Muscle of leg (tissue), 11 donors: Measurements from ENCODE around the gene ANKRD60. TPM values are rescaled to one million over a fixed set of nuclear protein-coding genes. Genes with fewer than 3 reads are reported as not detected.

Source experiments
- DNase-seq: peaks from one replicate; pipeline ENCODE4 v3.0.0; 2013
- H3K27ac ChIP-seq: one replicate; pipeline ENCODE4 v1.5.1; 2013; ENCODE audit warnings: mild to moderate bottlenecking, low read length, control low read depth
- H3K27me3 ChIP-seq: one replicate; pipeline ENCODE4 v1.6.1; 2013; ENCODE audit warnings: low read length; ENCODE audit not compliant: control insufficient read depth, insufficient read depth
- H3K36me3 ChIP-seq: one replicate; pipeline ENCODE4 v1.6.1; 2013; ENCODE audit warnings: low read length; ENCODE audit not compliant: control insufficient read depth, insufficient read depth
- H3K4me1 ChIP-seq: one replicate; pipeline ENCODE4 v1.6.1; 2013; ENCODE audit warnings: low read length; ENCODE audit not compliant: control insufficient read depth, insufficient read depth
- H3K4me3 ChIP-seq: one replicate; pipeline ENCODE4 v1.5.1; 2013; ENCODE audit warnings: low read length, control low read depth
- H3K9me3 ChIP-seq: replicated peaks from 2 replicates; pipeline ENCODE4 v1.6.1; 2013; ENCODE audit warnings: low read depth, low read length; ENCODE audit not compliant: control insufficient read depth
- WGBS: methylation state at CpG from one replicate; pipeline ENCODE4 v1.1.5; 2013; ENCODE audit warnings: missing lambda C conversion rate; ENCODE audit not compliant: insufficient coverage; 5-methylcytosine and 5-hydroxymethylcytosine counted together
- polyA plus RNA-seq, 8 donors: library from polyadenylated mRNA; unstranded; fragments of 120-200 nt; gene quantifications; one replicate each; pipeline versions ENCODE4 v1.2.1 to v1.2.3, GENCODE V29; 2013; ENCODE audit warnings: inconsistent platforms in 1 of 8, low replicate concordance in 1 of 8; ENCODE audit not compliant: insufficient read length in 8 of 8, insufficient read depth in 1 of 8
- total RNA-seq: library from RNA; stranded (reverse); fragments of 120-200 nt; gene quantifications from one replicate; pipeline ENCODE4 v1.2.4, GENCODE V29; 2013

The ANKRD60 gene
- total and polyA plus RNA-seq, 9 donors, result not detected

- H3K4me1 ChIP-seq, result peaks cover 42% of the 10 kb centered on the region
- peak overlapping the region; percentile 11 for H3K4me3 ChIP-seq
- H3K27me3 ChIP-seq, result peaks cover 2% of the 10 kb centered on the region
- H3K27ac ChIP-seq, result no peak overlapping the region
- DNase-seq, result peak; percentile 65
- H3K9me3 ChIP-seq, result peaks cover 10% of the 10 kb centered on the region
- no peaks in the 10 kb centered on the region for H3K36me3 ChIP-seq
- under 1% methylated on average over 37 of the region's 46 CpGs for WGBS
Measured at GRCh38 chr20:58179432-58180099, 48.9 kb downstream of the ANKRD60 start.

GRCh38 chr20:58179083-58179431 lies 49.4 kb downstream of the ANKRD60 start:
- no peak for DNase-seq
- Histone ChIP-seq H3K36me3 (no peaks in the 10 kb centered on the region), H3K9me3 (peaks cover 5% of the 10 kb centered on the region), H3K4me1 (peaks cover 47% of the 10 kb centered on the region), H3K4me3 (no peak overlapping the region), H3K27ac (no peak overlapping the region), H3K27me3 (peaks cover 2% of the 10 kb centered on the region)
- WGBS, result 48% methylated on average over 9 of the region's 9 CpGs

GRCh38 chr20:58177799-58178198 lies 50.7 kb downstream of the ANKRD60 start:
- H3K4me1 ChIP-seq, result peaks cover 50% of the 10 kb centered on the region
- no peak overlapping the region for H3K4me3 ChIP-seq
- DNase-seq, result no peak
- H3K27me3 ChIP-seq, result peaks cover 2% of the 10 kb centered on the region
- no peaks in the 10 kb centered on the region for H3K36me3 ChIP-seq
- no peaks in the 10 kb centered on the region for H3K9me3 ChIP-seq
- WGBS, result 61% methylated on average over 8 of the region's 10 CpGs
- H3K27ac ChIP-seq, result no peak overlapping the region

GRCh38 chr20:58175836-58176235 lies 52.6 kb downstream of the ANKRD60 start:
- H3K4me3 ChIP-seq, result no peak overlapping the region
- H3K9me3 ChIP-seq, result no peaks in the 10 kb centered on the region
- H3K4me1 ChIP-seq, result peaks cover 53% of the 10 kb centered on the region
- 100% methylated on average over 1 of the region's 5 CpGs for WGBS
- H3K36me3 ChIP-seq, result no peaks in the 10 kb centered on the region
- no peak overlapping the region for H3K27ac ChIP-seq
- no peak for DNase-seq
- peaks cover 2% of the 10 kb centered on the region for H3K27me3 ChIP-seq

GRCh38 chr20:58175425-58175824 lies 53.0 kb downstream of the ANKRD60 start:
- H3K9me3 ChIP-seq, result no peaks in the 10 kb centered on the region
- 92% methylated on average over 2 of the region's 9 CpGs for WGBS

GRCh38 chr20:58174708-58175280 lies 53.7 kb downstream of the ANKRD60 start:
- 10% methylated on average over 3 of the region's 10 CpGs for WGBS
- H3K9me3 ChIP-seq, result no peaks in the 10 kb centered on the region
- H3K36me3 ChIP-seq, result no peaks in the 10 kb centered on the region
- peak overlapping the region; percentile 81 for H3K27ac ChIP-seq
- no peak overlapping the region for H3K4me3 ChIP-seq
- peaks cover 52% of the 10 kb centered on the region for H3K4me1 ChIP-seq
- H3K27me3 ChIP-seq, result no peaks in the 10 kb centered on the region
- peak; percentile 83 for DNase-seq

More at GRCh38 chr20:58175425-58175824, 53.0 kb downstream of the ANKRD60 start:
- Histone ChIP-seq H3K27me3 (no peaks in the 10 kb centered on the region), H3K4me1 (peaks cover 53% of the 10 kb centered on the region), H3K27ac (peak overlapping the region; percentile 81), H3K36me3 (no peaks in the 10 kb centered on the region), H3K4me3 (no peak overlapping the region)
- DNase-seq, result no peak

- Histone ChIP-seq H3K9me3 (no peaks in the 10 kb centered on the region), H3K36me3 (no peaks in the 10 kb centered on the region), H3K27ac (peak overlapping the region; percentile 81), H3K27me3 (no peaks in the 10 kb centered on the region), H3K4me3 (no peak overlapping the region), H3K4me1 (peaks cover 50% of the 10 kb centered on the region)
- 40% methylated on average over 9 of the region's 26 CpGs for WGBS
- peak; percentile 89 for DNase-seq
Measured at GRCh38 chr20:58173930-58174707, 54.3 kb downstream of the ANKRD60 start.

GRCh38 chr20:58173091-58173490 lies 55.4 kb downstream of the ANKRD60 start:
- Histone ChIP-seq H3K36me3 (no peaks in the 10 kb centered on the region), H3K4me1 (peaks cover 51% of the 10 kb centered on the region), H3K9me3 (no peaks in the 10 kb centered on the region), H3K27me3 (no peaks in the 10 kb centered on the region), H3K4me3 (no peak overlapping the region), H3K27ac (no peak overlapping the region)
- no peak for DNase-seq
- 81% methylated on average over 6 of the region's 9 CpGs for WGBS

- H3K4me3 ChIP-seq, result no peak overlapping the region
- WGBS, result 86% methylated on average over 5 of the region's 8 CpGs
- H3K36me3 ChIP-seq, result no peaks in the 10 kb centered on the region
- peaks cover 42% of the 10 kb centered on the region for H3K4me1 ChIP-seq
- DNase-seq, result no peak
- H3K9me3 ChIP-seq, result no peaks in the 10 kb centered on the region
- no peaks in the 10 kb centered on the region for H3K27me3 ChIP-seq
- no peak overlapping the region for H3K27ac ChIP-seq
Measured at GRCh38 chr20:58171796-58172425, 56.5 kb downstream of the ANKRD60 start.

GRCh38 chr20:58169450-58169849 lies 59.0 kb downstream of the ANKRD60 start:
- Histone ChIP-seq H3K27ac (no peak overlapping the region), H3K27me3 (no peaks in the 10 kb centered on the region), H3K4me3 (no peak overlapping the region), H3K36me3 (no peaks in the 10 kb centered on the region), H3K4me1 (peaks cover 19% of the 10 kb centered on the region), H3K9me3 (no peaks in the 10 kb centered on the region)
- WGBS, result no CpG with 5 or more reads among the region's 4 CpGs
- DNase-seq, result peak; percentile 59
